HG02943 (cell line): ENCODE results near the gene ARHGAP4.

ENCODE experiments used
- ATAC-seq: cut with Tn5 transposase; IDR thresholded peaks from one replicate; pipeline ENCODE4 v1.9.1; 2021; ENCODE audit warnings: mild to moderate bottlenecking, low read depth, moderate library complexity; ENCODE audit not compliant: unreplicated experiment

ARHGAP4 gene

DNA sequence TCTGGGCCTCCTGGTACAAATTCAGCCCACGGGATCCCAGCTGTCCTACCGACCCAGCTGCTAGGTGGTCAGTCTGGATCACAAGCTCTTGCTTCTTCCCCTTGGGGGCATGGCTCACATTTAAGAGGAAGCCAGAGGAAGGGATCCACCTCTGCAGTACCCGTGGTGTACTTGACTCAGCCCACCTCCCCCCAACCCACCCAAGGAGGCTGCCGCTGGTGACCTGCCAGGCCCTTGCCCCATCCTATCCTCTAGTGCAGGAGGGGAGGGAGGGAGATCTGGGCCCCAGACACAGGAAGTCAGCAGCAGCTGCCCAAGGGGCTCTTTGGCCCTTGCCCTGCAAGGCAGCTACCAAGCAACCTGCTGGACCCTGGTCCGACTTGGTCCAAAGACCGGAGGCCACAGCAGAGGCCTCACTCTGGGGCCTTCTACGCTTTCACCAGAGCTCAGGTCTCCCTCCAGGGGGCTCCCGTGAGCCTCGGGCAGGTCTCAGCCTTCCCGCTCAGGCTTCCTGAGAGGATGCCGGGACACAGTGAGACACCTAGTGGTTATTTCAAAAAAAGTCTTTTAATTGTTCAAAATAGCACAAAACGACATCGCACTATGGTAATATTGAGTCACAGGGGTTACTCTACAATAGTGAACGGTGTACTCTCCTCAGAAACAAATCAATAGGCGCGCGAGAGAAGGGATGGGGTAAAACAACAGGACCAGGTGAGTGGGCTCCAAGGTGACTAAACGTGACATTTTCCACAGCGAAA lies 21.1 kb upstream of the ARHGAP4 start:
- peak; percentile 77 for ATAC-seq

DNA sequence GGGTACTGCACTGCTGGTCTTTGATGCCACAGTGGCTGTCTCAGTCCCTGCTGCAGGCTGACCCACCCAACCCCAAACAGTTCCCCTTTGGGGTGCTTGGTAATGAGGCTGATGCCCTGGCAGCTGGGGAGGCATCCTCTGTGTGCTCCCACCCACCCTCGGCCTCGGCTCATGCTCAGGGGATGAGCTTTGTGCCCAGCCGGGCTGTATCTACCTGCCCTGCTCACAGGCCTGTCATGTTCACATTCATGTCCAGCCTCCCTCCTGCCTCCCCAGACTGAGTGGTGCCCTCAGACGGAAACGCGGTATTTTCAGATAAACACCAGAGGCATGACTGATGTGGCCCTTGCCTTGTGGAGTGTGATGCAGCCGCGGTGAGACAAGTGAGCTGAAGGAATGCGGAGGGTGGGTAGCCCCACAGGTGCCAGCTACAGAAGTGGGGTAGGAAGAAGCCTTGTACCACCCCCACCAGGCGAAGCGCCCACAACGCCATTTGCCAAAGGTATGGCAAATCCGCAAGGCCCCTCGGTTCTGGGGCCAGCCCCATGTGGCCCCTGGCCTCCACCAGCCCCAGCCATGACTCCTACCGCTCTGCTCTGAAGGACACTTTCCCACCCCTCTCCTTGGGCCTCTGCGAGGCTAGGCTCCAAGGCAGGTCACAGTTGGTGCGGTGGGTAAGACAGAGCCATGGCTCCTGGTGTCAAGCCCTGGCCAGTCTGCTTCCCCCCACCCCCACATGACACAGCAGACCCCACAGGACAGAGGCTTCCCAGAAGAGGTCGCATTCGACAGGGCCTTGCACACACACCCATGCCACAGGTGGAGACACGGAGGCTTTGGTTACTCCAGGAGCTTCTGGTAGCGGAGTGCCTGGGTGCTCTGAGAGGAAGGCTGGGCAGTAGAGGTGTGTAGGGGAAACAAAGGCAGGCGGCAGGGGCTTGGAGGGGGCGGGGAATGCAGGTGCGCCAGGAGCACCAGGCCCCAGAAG lies 20.2 kb upstream of the ARHGAP4 start:
- ATAC-seq, result no peak

DNA sequence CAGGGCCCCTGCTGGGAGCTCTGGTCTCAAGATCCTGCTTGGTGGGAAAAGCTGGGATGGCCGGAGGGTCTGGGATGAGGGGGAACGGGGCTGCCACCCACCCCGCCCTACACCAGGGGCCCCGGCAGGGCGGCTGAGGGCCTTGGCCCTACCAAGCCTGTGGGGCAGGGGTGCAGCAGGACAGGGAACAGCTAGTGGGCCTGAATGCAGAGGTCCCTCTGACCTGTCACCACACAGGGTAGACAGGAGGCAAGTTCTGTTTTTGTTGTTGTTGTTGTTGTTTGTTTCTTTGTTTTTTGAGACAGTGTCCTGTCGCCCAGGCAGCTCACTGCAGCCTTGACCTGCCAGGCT lies 18.7 kb upstream of the ARHGAP4 start:
- ATAC-seq, result no peak

- ATAC-seq, result no peak
Measured at GRCh38 chrX:153944140-153944799, 18.2 kb upstream of the ARHGAP4 start, which contains the start of gene RENBP. TSS of gene RENBP (minus strand) at chrX:153944643. CDS start at chrX:153944610, 33 bp downstream.

DNA sequence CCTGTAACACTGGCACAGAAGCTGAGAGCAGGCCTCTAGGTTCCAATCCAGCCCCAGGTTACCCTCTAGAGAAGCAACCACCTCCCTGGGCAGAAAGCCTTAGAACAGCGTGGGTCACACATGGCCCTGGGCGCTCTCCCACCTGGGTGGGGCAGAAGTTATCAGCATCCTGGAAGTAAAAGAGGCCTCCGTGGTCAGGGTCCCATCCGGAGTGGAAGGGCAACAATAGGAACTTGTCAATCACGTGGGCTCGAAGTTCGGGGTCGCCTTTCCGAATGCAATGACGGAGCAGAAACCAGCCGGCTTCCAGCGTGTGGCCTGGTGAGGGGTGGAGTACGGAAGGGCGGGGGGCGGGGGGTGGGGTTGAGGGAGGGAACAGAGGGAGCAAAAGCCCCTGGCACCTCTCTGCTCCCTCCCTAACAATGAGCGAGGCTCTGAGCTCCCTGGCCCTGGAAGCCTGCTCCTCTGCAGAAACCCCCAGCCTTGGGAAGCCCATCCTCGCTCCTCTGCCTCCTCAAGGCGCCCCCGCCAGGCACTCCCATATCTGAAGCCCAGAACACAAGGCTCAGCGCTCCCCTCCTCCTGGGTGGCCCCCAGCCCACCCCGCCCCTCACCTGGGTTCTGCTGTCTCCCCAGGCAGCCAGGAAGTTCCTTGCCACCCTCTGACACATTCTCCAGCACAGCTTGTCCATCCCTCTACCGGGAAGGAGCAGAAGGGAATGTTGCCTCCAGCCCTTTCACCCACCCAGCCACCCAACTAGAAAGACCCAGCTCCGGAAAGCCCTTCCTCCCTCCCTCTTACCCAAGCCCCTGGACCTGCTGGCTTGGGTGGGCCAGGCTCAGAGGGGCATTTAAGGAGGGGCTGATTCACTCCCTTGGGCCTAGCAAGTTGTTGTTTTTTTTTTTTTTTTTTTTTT lies 15.5 kb upstream of the ARHGAP4 start:
- no peak for ATAC-seq

DNA sequence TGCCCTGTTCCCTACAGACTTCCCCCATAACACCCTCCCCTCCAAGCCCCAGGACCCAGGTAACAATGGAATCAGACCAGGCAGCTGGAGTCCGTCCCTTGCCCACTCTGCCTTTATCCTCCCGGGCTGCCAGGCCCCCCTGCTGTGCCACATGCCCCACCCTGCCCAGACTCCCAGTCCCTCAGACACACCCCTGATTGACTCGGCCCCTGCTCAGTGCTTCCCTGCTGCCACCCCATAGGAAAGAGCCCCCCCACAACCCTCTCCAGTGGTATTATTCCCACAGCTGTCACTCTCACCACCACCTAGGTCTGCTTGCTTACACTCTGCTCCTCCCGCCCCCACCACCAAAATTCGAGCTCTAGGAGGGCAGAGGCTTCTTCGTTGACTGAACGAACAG lies 13.5 kb upstream of the ARHGAP4 start:
- ATAC-seq, result no peak

DNA sequence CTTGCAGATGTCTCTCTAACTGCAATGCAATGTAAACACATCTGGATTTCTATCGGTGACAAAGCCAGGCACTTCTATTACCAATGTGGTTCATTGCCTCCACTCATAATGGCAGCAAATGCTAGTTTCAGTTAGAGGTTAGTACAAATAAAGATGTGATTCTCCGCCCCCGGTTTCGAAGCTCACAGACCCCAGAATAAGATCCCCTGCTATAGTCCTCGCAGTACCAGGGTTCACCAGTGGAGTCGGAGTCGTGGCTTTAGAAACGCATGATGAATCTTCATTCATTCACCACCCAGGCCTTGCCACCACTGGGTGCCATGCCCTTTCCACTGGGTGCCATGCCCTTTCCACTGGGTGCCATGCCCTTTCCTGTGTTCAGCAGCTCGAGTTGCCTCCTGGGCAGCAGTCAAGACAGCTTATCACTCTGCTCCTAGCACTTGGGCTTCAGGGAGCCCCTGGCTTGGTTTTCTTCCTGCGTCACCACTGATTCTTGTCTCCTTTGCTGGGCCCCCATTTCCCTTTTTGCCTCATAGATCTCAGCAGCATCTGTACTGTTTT lies 12.2 kb upstream of the ARHGAP4 start:
- ATAC-seq, result no peak

DNA sequence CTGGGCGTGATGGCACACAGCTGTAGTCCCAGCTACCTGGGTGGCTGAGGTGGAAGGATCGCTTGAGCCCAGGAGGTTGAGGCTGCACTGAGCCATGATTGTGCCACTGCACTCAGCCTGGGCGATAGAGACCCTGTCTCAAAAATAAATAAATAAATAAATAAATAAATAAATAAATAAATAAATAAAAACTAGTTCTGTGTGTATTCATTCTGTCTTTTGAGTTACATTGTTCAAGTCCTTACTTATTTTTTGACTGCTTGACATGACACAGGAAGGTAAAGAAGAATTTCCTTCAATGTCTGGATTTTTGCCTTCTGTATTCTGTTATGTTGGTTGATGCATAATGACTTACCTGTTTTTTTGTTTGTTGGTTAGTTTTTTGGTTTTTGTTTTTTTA lies 11.0 kb upstream of the ARHGAP4 start:
- no peak for ATAC-seq

- ATAC-seq, result no peak
Measured at GRCh38 chrX:153935326-153935851, 9.3 kb upstream of the ARHGAP4 start.

DNA sequence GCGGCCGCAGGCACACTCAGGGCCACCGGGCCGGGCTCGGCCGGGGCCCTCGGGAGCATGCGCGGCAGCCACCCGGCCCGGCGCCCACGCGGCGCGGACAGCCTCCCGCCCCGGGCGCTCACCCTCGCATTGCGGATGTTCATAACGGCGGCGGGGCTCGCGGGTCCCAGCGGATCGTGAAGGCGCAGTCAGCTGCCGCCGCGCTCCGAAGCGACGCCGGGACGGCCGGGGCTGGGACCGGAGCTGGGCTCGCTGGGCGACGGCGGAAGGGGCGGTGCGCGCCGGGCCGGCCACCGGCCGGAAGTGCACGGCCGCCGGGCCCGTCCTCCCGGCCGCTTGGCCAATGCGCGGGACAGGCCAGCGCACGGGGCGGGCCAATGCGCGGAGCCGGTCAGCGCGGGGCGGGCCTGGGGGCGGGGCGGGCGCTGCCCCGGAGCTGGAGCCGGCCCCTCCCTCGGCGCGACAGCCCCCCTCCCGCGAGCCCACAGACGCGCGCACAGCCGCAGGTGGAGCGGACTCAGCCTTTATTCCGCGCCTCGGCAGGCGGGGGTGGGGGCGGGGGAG lies 8.8 kb upstream of the ARHGAP4 start, which contains the start of gene NAA10:
Gene NAA10, minus strand, starts transcription at position 276 of the 564 bp plus-strand sequence. Its CDS starts 133 bp downstream, at position 143.
- peak; percentile 88 for ATAC-seq

- no peak for ATAC-seq
Measured at GRCh38 chrX:153934148-153934761, 8.2 kb upstream of the ARHGAP4 start.

GRCh38 chrX:153933748-153934147 lies 7.7 kb upstream of the ARHGAP4 start:
- no peak for ATAC-seq

DNA sequence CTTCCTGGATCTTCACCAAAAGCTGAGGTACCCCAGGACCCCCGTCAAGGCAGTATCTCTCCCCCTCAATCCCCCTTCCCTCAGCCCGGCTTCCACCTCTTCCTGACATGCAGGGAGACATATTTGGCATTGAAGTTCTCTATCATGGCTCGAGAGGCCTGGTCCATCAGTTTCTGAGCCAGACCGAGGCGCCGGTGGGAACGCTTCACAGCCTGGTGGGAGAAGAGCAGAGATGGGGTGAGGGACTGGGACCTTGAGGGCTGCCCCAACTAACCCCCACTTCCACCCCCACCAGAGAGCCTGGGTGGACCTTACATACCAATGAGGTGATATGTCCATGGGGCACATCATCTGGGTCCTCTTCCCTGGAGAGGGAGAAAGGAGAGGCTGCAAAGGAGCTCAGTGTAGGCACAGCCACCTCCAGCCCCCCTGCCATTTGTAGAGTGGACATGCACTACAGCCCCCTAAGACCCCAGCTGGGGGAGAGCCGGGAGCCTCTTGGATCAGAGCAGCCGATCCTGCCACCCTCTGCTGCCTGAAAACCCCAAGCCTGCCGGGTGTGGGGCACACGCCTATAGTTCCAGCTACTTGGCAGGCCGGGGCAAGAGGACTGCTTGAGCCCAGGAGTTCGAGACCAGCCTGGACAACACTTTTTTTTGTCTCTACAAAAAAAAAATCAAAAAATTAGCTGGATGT lies 6.3 kb upstream of the ARHGAP4 start:
- ATAC-seq, result no peak

DNA sequence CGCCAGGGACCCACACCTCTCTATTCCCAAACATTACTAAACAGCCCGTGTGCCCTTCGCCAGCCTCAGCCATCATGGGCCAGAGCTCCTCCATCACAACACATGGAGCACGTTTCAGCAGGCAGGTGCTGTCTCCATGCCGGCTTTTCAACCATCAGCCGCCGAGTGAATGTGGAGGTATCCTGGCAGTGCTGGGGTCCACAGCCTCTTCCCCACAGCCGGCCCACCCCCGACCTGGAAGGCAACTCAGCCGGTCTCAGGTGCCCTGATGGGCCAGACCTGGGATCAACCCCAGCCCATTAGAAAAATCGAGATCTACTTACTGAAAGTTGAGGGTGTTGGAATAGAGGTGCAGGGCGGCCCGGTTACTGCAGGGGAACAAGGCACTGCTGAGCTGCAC lies 5.7 kb upstream of the ARHGAP4 start:
- ATAC-seq, result no peak

DNA sequence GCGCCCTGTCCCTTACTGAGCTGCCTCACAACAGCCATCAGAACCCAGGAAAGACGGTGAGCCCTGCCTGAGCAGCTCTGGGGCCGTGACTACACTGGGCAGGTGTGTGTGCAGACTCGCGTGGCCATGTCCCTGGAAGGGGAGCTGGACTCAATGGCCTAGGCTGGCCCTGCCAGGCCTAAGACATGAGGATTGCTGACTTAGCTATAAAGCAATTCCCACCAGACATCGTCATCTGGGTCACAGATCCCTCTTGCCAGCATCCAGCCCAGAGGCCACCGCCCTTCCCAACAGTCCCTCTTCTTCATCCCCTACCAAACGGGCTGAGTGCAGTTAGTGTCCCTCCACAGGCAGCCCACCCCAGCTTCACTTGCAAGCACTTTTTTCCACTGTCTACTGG lies 5.1 kb upstream of the ARHGAP4 start:
- ATAC-seq, result no peak

GRCh38 chrX:153930011-153930910 lies 4.2 kb upstream of the ARHGAP4 start:
- no peak for ATAC-seq

DNA sequence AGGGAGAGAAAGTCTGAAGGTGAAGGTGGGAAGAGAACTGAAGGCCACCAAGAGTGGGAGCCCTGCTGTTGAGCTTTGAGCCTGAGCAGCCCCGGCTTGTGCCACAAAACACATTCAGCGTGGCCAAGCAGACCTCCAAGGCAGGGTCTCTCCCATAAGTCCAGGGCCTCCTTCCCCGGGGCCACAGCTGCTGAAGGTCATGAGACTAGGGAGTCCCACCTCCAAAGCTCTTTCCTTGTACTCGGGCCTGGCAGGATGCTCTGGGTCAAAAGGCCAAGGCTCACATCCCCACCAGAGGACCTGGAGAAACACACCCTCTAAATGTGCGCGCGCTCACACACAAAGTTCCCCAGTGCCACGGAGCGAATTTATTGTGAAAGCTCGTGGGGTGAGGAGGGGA lies 3.5 kb upstream of the ARHGAP4 start:
- no peak for ATAC-seq
